Activated CD8-positive, alpha-beta T cell treated with anti-CD3 and anti-CD28 coated beads for 36 hours (primary cell): Measurements from ENCODE around the gene FAM83D. TPM values are rescaled to one million over a fixed set of nuclear protein-coding genes. Genes with fewer than 3 reads are reported as not detected.

Experiments
- ATAC-seq: fragments of 200-7000 bp; cut with Tn5 transposase; one replicate; pipeline ENCODE4 v1.10.0; 2021; ENCODE audit warnings: mild to moderate bottlenecking, moderate library complexity
- CTCF ChIA-PET: fragments of 350-600 bp; sonication (Branson Sonifier 250); formaldehyde crosslinking; loops from one replicate; lab custom pipeline; 2021; ENCODE audit warnings: antibody characterized with exemption; lab: Charles Lee
- POLR2A ChIA-PET: fragments of 350-600 bp; sonication (Branson Sonifier 250); formaldehyde crosslinking; loops from one replicate; lab custom pipeline; 2021; ENCODE audit warnings: antibody characterized with exemption; lab: Charles Lee
- DNase-seq: peaks from one replicate; pipeline ENCODE4 v3.0.0-alpha.2; 2020
- H3K27ac Mint-ChIP-seq: one replicate; pipeline ENCODE4 v1.8.0; 2021; ENCODE audit warnings: mild to moderate bottlenecking, mixed read lengths
- H3K27me3 Mint-ChIP-seq: one replicate; pipeline ENCODE4 v1.8.0; 2021; ENCODE audit warnings: mixed read lengths
- H3K36me3 Mint-ChIP-seq: one replicate; pipeline ENCODE4 v1.8.0; 2021; ENCODE audit warnings: low read depth, mixed read lengths
- H3K4me1 Mint-ChIP-seq: one replicate; pipeline ENCODE4 v1.8.0; 2021; ENCODE audit warnings: low read depth, mixed read lengths
- H3K4me3 Mint-ChIP-seq: one replicate; pipeline ENCODE4 v1.8.0; 2021; ENCODE audit warnings: mild to moderate bottlenecking, moderate library complexity, mixed read lengths
- H3K9me3 Mint-ChIP-seq: one replicate; pipeline ENCODE4 v1.8.0; 2021; ENCODE audit warnings: mixed read lengths
- intact Hi-C: fragments of 100-400 bp; cut with micrococcal nuclease; formaldehyde crosslinking; loops from one replicate; pipeline ENCODE4 v1.10.0; 2022
- total RNA-seq, 2 experiments: library from RNA; stranded (reverse); gene quantifications; one replicate each; pipeline ENCODE4 v1.2.3, GENCODE V29; 2021
- TF ChIP-seq, protein P1 (sequence below): fragments of 200-600 bp; IDR thresholded peaks from one replicate; pipeline ENCODE4 v1.8.0; 2022; ENCODE audit warnings: antibody characterized with exemption, mild to moderate bottlenecking

FAM83D gene
- total RNA-seq, 2 experiments from 2014 or later, result 12.6 to 13.8 TPM

DNA sequence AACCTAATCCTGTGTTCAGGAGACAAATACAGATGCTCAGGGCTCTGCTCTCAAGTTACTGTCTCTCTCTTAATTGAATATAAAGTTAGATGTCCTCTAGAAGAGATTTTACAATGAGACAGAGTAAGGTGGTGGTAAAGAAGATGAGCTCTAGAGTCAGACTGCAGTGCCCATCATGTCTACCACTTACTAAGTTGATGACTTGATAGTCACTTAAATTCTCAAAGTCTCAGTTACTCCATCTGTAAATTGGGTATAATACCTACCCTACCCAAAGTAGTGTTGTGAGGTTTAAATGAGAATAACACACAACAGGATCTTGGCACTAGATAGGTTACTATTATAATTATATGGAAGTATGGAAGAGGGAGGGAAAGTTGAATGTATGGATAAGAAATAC, 37.5 kb downstream of the FAM83D start:
- intact Hi-C loops, result no loop called here
- Mint-ChIP-seq H3K36me3 (peaks cover 7% of the 10 kb centered on the region), H3K27me3 (no peaks in the 10 kb centered on the region), H3K9me3 (no peaks in the 10 kb centered on the region), H3K27ac (no peak overlapping the region), H3K4me3 (no peak overlapping the region), H3K4me1 (peaks cover 20% of the 10 kb centered on the region)
- ChIA-PET POLR2A (interaction anchor here (1.3 to 3.2 kb wide), 4 partner anchors 9 to 86 kb away, joined by 4 to 20 read pairs (median 6); partner anchors contain the start of gene FAM83D), CTCF (interaction anchor here (0.9 to 3.3 kb wide), 8 partner anchors 9 to 85 kb away, joined by 3 to 30 read pairs (median 9); partner anchors contain the start of gene FAM83D)
- no peak for ATAC-seq
- TF ChIP-seq, protein P1, sequence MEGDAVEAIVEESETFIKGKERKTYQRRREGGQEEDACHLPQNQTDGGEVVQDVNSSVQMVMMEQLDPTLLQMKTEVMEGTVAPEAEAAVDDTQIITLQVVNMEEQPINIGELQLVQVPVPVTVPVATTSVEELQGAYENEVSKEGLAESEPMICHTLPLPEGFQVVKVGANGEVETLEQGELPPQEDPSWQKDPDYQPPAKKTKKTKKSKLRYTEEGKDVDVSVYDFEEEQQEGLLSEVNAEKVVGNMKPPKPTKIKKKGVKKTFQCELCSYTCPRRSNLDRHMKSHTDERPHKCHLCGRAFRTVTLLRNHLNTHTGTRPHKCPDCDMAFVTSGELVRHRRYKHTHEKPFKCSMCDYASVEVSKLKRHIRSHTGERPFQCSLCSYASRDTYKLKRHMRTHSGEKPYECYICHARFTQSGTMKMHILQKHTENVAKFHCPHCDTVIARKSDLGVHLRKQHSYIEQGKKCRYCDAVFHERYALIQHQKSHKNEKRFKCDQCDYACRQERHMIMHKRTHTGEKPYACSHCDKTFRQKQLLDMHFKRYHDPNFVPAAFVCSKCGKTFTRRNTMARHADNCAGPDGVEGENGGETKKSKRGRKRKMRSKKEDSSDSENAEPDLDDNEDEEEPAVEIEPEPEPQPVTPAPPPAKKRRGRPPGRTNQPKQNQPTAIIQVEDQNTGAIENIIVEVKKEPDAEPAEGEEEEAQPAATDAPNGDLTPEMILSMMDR, result no peak
- DNase-seq, result no peak

- POLR2A ChIA-PET, result interaction anchor here (1.8 kb wide), 1 partner anchor 9 kb away, joined by 5 read pairs; no protein-coding TSS in a partner anchor
- no peak overlapping the region for H3K4me3 Mint-ChIP-seq
- no peak for DNase-seq
- intact Hi-C loops, result no loop called here
- CTCF ChIA-PET, result interaction anchor here (1.0 to 1.1 kb wide), 2 partner anchors 83 to 116 kb away, joined by 3 to 4 read pairs; no protein-coding TSS in a partner anchor
- H3K27me3 Mint-ChIP-seq, result no peaks in the 10 kb centered on the region
- peaks cover 8% of the 10 kb centered on the region for H3K36me3 Mint-ChIP-seq
- no peak overlapping the region for H3K27ac Mint-ChIP-seq
- no peak for ATAC-seq
- TF ChIP-seq, protein P1, result no peak
- H3K9me3 Mint-ChIP-seq, result no peaks in the 10 kb centered on the region
- H3K4me1 Mint-ChIP-seq, result peaks cover 20% of the 10 kb centered on the region
Observed at GRCh38 chr20:38965264-38965663, 39.0 kb downstream of the FAM83D start.

DNA sequence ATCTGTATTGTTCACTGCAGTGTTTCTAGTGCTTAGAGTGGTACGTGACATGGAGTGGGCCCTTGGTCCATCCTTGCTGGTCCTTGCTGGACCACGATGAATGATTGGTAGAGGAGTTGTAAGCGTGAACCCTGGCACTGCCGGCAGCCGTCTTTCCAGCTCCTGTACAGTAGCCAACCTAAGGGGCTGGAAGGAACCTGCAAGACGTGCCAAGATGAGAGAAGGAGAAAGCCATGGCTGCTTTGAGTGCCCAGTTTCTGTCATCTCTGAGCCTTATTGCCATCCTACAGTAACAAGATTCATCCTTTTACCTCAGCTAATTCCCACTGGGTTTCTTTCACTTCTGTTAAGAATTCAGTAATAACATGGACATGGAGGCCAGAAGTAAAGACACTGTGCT, 41.9 kb downstream of the FAM83D start:
- Mint-ChIP-seq H3K4me1 (peaks cover 15% of the 10 kb centered on the region), H3K27me3 (no peaks in the 10 kb centered on the region), H3K4me3 (no peak overlapping the region), H3K27ac (no peak overlapping the region), H3K36me3 (peaks cover 15% of the 10 kb centered on the region), H3K9me3 (no peaks in the 10 kb centered on the region)
- DNase-seq (no peak), ATAC-seq (no peak)
- TF ChIP-seq, protein P1, result no peak
- ChIA-PET CTCF (interaction anchor here (1.3 kb wide), 1 partner anchor 42 kb away, joined by 3 read pairs; the partner anchor contains the start of gene FAM83D), POLR2A (interaction anchor here (1.0 kb wide), 1 partner anchor 9 kb away, joined by 4 read pairs; no protein-coding TSS in a partner anchor)
- intact Hi-C loops, result no loop called here

DNA sequence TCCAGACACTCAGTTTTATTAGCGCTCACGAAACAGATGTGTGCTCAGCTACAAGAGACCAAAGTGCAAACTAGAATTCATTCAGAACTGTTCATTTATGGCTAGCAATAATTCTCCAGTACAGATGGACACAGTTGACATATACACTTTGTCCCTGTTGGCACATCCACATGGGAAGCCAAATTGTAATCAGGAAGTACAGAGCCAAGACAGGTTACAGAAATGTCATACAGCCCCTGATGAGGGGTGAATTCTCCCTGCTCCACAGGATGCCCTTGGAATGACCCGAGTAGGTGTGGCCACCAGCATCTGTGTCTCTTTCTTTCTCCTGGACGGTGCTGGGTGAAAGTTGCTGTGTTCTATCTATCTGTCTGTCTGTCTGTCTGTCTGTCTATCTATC, 43.5 kb downstream of the FAM83D start:
- TF ChIP-seq, protein P1, result no peak
- ChIA-PET POLR2A (interaction anchor here (1.0 kb wide), 1 partner anchor 27 kb away, joined by 3 read pairs; no protein-coding TSS in a partner anchor), CTCF (interaction anchor here (1.2 kb wide), 1 partner anchor 213 kb away, joined by 3 read pairs; no protein-coding TSS in a partner anchor)
- Mint-ChIP-seq H3K36me3 (peaks cover 16% of the 10 kb centered on the region), H3K27me3 (no peaks in the 10 kb centered on the region), H3K4me1 (peaks cover 10% of the 10 kb centered on the region), H3K4me3 (no peak overlapping the region), H3K27ac (no peak overlapping the region), H3K9me3 (no peaks in the 10 kb centered on the region)
- ATAC-seq, result no peak
- no peak for DNase-seq
- intact Hi-C loops, result no loop called here

DNA sequence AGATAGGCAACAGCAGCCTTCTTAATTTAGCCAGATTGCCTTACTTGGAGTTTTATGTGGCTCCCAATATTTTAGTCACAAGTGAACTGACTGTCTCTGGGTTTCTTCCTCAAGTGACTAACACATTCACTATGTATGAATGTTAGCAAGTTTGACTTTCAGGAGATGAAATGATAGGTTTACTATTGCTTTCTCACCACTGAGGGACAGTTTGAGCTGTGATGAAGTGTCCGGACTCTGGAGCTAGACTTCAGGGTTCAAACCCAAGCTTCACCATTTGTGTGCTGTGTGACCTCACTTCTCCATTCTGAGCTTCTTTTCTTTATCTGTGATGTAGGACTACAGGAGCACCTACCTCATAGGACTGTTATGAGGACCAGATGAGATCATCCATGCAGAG, 44.1 kb downstream of the FAM83D start:
- DNase-seq, result no peak
- Mint-ChIP-seq H3K27ac (no peak overlapping the region), H3K4me1 (peaks cover 10% of the 10 kb centered on the region), H3K36me3 (peaks cover 19% of the 10 kb centered on the region), H3K27me3 (no peaks in the 10 kb centered on the region), H3K9me3 (no peaks in the 10 kb centered on the region), H3K4me3 (no peak overlapping the region)
- POLR2A ChIA-PET, result interaction anchor here (0.9 to 1.3 kb wide), 3 partner anchors 8 to 44 kb away, joined by 3 to 5 read pairs (median 3); partner anchors contain the start of genes DHX35 and FAM83D
- TF ChIP-seq, protein P1, result no peak
- CTCF ChIA-PET, result no interaction called here
- no peak for ATAC-seq
- intact Hi-C loops, result no loop called here
